Activated CD4-positive, CD25-positive, alpha-beta regulatory T cell treated with anti-CD3 and anti-CD28 coated beads, Interleukin-2, amount 50 U/mL, for 16 hours (primary cell): Measurements from ENCODE around the gene CD274.
"Not testable (repeated sequence)": the region's sequence is repeated elsewhere in the genome, so short reads cannot be mapped to it uniquely, and the experiment has no call there.

Experiments used
- DNase-seq: peaks from one replicate; pipeline ENCODE4 v3.0.0-alpha.2; 2020; ENCODE audit warnings: low read depth, low spot score

CD274 gene

GRCh38 chr9:5466766-5467165, 16.4 kb downstream of the CD274 start:
- no peak for DNase-seq

- DNase-seq, result no peak
Measured at GRCh38 chr9:5468850-5469249, 18.5 kb downstream of the CD274 start.

- no peak for DNase-seq
Measured at GRCh38 chr9:5470122-5470521, 19.8 kb downstream of the CD274 start.

DNA sequence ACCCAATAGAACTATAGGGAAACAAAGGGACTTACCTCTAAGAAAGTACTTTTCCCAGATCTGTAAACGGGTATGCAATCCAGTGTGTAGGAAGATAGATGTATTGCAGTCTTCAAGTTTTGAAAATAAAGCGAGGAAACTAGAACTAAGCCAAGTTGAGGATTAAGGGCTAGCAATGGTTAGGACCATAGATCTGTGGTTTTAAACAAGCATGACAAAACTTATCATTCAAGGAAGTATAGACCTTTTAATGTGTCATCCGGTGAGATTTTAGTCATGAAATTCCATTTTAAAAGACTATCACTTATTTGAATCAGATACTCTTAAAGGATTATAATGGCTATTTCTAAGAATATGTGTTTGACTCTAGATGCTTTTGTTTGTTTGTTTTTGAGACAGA, 20.5 kb downstream of the CD274 start:
- DNase-seq, result no peak

DNA sequence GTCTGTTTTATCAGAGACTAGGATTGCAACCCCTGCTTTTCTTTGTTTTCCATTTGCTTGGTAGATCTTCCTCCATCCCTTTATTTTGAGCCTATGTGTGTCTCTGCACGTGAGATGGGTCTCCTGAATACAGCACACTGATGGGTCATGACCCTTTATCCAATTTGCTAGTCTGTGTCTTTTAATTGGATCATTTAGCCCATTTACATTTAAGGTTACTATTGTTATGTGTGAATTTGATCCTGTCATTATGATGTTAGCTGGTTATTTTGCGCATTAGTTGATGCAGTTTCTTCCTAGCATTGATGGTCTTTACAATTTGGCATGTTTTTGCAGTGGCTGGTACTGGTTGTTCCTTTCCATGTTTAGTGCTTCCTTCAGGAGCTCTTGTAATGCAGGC, 25.3 kb downstream of the CD274 start:
- not testable (repeated sequence) for DNase-seq

DNA sequence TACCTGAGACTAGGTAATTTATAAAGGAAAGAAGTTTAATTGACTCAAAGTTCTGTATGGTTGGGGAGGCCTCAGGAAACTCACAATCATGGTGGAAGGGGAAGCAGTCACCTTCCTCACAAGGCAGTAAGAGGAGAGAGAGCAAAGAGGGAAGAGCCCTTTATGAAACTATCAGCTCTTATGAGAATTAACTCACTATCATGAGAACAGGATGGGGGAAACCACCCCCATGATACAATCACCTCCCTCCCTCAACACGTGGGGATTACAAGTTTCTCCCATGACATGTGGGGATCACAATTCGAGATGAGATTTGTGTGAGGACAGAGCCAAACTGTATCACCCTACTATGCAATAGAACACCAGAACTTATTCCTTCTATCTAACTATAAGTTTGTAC, 27.9 kb downstream of the CD274 start:
- DNase-seq, result no peak

GRCh38 chr9:5479994-5480694, 29.8 kb downstream of the CD274 start:
- no peak for DNase-seq

DNA sequence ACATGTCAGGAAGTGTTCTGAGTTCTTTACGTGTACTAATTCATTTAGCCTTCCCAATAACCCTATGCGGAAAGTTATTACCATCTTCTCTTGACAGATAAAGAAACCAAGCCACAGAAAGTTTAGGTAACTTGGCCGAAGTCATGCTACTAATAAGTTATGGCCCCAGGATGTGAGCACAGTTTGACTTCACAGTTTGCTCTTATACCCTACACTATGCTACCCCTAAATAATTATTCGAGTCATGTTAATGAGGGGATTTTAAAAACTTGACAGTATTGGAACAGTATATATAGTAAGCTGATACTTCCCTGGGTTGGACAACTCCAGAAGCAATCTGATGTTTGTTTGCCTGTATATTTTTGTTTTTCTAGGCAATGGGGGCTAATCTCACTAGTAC, 30.6 kb downstream of the CD274 start:
- DNase-seq, result no peak

- no peak for DNase-seq
Measured at GRCh38 chr9:5481322-5482040, 31.1 kb downstream of the CD274 start.

- no peak for DNase-seq
Measured at GRCh38 chr9:5482194-5482593, 31.9 kb downstream of the CD274 start.

GRCh38 chr9:5483306-5483705, 33.0 kb downstream of the CD274 start:
- no peak for DNase-seq

- DNase-seq, result no peak
Measured at GRCh38 chr9:5485378-5486085, 35.2 kb downstream of the CD274 start.

DNA sequence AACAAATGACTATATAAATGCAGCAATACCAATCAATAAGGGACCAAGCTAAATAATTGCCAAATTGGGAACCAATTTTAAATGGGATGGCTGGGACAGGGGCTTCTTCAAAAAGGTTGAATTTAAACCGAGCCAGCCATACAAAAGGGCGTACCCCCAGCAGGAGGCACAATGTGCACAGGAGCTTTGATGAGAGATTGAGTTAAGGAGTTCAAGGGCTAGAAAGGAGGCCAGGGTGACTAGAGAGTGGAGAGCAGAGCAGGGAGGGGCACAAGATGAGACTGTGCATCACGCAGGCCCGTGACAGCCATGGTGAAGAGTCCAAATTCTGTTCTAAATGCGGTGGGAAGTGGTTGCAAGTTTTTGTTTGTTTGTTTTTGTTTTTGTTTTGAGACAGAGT, 36.6 kb downstream of the CD274 start:
- no peak for DNase-seq

- no peak for DNase-seq
Measured at GRCh38 chr9:5488221-5489008, 38.1 kb downstream of the CD274 start.

DNA sequence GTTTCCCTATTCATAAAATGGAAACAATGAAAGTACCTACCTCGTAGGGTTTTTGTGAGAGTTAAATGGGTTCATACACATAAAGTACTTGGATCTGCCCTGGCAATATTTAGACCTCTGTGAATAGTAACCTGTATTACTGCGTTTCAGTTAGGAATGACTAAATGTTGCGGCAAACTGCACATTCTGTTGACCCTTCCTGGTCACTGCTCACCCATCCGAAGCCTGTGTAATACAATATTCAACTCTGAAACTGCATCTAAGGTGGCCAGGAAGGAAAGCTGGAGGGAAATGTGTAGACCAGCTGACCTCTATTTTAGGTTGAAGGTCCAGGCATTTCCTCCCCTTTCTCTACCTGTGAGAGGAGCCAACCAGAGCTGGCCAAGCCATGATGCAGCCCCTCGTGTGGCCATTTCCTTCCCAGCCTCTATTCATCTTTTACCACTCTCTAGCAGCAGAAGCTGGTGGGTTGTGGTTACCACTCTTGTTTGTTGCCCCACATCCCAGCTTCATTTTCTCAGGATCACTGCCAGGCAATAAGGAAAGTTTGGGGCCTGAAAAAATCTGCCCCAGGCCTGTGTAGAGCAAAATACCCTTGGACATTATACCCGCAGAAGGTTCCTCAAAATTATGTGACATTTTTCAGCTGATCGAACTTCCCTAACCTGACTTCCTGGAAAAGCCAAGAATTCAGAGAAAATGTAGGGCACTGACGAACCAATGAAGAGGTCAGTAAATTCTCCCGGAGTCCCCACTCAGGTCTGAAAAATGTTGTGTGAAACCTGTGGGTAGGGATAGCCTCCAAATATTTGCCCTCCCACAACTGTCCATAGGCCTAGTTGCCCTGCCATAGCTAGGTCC, 39.5 kb downstream of the CD274 start:
- DNase-seq, result no peak

- no peak for DNase-seq
Measured at GRCh38 chr9:5492965-5493678, 42.8 kb downstream of the CD274 start.

DNA sequence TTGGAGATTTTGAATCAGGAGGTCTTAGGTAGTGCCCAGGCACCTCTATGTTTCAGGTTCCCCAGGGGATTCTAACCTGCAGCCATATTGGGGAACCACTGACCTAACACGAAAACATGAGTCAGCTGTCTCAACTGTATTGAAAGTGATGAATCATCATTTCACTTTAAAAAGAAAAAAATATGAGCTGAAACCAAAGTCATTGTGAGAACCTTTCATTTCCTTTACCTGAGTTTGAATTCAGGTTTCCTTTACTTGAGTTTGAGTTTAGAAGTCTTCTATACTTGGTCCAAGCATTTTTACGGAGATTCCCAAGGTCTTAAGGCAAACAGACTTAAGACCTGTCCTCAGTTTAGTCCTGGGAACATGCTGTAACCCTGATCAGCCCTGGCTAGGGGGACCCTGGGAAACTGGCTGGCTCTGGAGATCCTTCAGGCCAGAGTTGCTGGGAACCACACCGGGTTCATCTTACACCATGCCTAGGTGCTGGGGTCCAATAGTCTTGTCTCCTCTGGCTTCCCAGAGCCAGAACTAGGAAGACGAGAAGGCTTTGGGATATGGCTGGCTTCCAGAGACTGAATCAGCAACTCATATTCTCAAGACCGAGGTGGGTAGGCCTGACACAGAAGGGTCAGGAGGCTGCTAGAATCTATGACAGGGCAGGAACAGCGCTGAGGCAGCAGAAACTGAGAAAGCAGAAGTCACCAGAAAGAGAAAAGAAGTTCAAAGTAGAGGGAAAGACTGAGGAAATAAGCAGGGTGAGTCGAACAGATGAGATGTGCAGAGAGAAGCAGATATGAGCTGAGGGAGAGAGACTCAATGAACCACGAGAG, 43.6 kb downstream of the CD274 start:
- DNase-seq, result no peak

GRCh38 chr9:5494765-5495164, 44.4 kb downstream of the CD274 start:
- DNase-seq, result not testable (repeated sequence)

DNA sequence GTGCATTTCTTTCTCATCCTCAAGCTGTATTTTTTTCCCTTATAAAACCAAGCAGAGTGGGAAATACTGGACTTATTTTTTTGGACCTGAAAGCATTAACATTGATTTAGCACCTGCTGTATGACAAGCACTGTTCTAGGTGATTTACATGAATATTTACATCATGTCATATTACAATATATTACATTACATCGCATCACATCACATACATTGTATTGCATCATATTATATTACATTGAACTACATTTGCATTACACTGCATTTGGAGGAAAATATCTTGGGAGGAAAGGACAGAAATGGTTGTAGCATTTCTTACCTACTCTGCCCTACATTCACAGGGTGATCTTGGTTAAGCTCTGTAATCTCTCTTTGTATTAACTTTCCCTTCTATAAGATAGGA, 48.8 kb downstream of the CD274 start:
- no peak for DNase-seq
